Thymus (tissue), 14 donors: ENCODE measurements around the gene SLC9C2. TPM values are rescaled to one million over a fixed set of nuclear protein-coding genes. Genes with fewer than 3 reads are reported as not detected.
A peak's percentile ranks its signal among the peaks of the same experiment; 100 is the strongest.
"Not testable (repeated sequence)": the region's sequence is repeated elsewhere in the genome, so short reads cannot be mapped to it uniquely, and the experiment has no call there.

Experiments
- DNase-seq, 9 donors: peaks; one replicate each; pipeline ENCODE4 v3.0.0-alpha.2; 2013; ENCODE audit warnings: low spot score in 9 of 9, low read depth in 6 of 9, missing footprints in 1 of 9
- H3K27ac ChIP-seq, 2 donors: one replicate each; pipeline ENCODE4 v1.5.1; 2013; ENCODE audit warnings: control low read depth in 1 of 2, low read depth in 1 of 2, low read length in 1 of 2, mild to moderate bottlenecking in 1 of 2, moderate library complexity in 1 of 2
- H3K27me3 ChIP-seq, 2 donors: one replicate each; pipeline ENCODE4 v1.5.1; 2013; ENCODE audit warnings: low read length in 1 of 2; ENCODE audit not compliant: control insufficient read depth in 2 of 2, insufficient read depth in 1 of 2
- H3K36me3 ChIP-seq, 2 donors: one replicate each; pipeline ENCODE4 v1.5.1; 2013; ENCODE audit warnings: low read length in 1 of 2, mild to moderate bottlenecking in 1 of 2, moderate library complexity in 1 of 2; ENCODE audit not compliant: control insufficient read depth in 2 of 2, insufficient read depth in 2 of 2
- H3K4me1 ChIP-seq, 2 donors: one replicate each; pipeline ENCODE4 v1.5.1; 2013; ENCODE audit warnings: low read length in 2 of 2; ENCODE audit not compliant: control insufficient read depth in 2 of 2, insufficient read depth in 2 of 2
- H3K4me3 ChIP-seq, 2 donors: one replicate each; pipeline ENCODE4 v1.5.1; 2013; ENCODE audit warnings: low read length in 2 of 2, control low read depth in 1 of 2, mild to moderate bottlenecking in 1 of 2
- H3K9me3 ChIP-seq, 2 donors: one replicate each; pipeline ENCODE4 v1.5.1; 2013; ENCODE audit warnings: low read length in 1 of 2, mild to moderate bottlenecking in 1 of 2; ENCODE audit not compliant: control insufficient read depth in 2 of 2, insufficient read depth in 1 of 2
- WGBS: extraction: QIAGEN DNeasy Blood & Tissue Kit; methylation state at CpG from one replicate; pipeline ENCODE4 v1.1.7; 2013; 5-methylcytosine and 5-hydroxymethylcytosine counted together
- long read RNA-seq, 10 donors: transcript quantifications; one replicate each; lab custom pipeline, GENCODE V29; 2026
- polyA plus RNA-seq: library from polyadenylated mRNA; stranded (reverse); fragments of 200-250 nt; gene quantifications from one replicate; pipeline ENCODE4 v1.2.3, GENCODE V29; 2013
- total RNA-seq: library from RNA; stranded (reverse); fragments of 120-200 nt; gene quantifications from one replicate; pipeline ENCODE4 v1.2.4, GENCODE V29; 2013
- donor health status: healthy.

SLC9C2 gene
- total RNA-seq (0.09 TPM), polyA plus RNA-seq (0.14 TPM)
- long read RNA-seq, donor 1, result 0 reads
- long read RNA-seq, donor 2, result 0 reads
- long read RNA-seq, donor 3, result 0 reads
- long read RNA-seq, donor 4, result 0 reads
- long read RNA-seq, donor 5, result 0 reads
- long read RNA-seq, donor 6, result 0 reads
- long read RNA-seq, donor 7, result 0 reads
- long read RNA-seq, donor 8, result 0 reads
- long read RNA-seq, donor 9, result 0 reads
- long read RNA-seq, donor 10, result 0 reads

GRCh38 chr1:173603056-173603591, at the start of gene SLC9C2:
TSS of gene SLC9C2 (minus strand) at chr1:173603072. CDS start at chr1:173601776, 1,296 bp downstream.
- no peak within 1 kb of the TSS for H3K4me3 ChIP-seq

DNA sequence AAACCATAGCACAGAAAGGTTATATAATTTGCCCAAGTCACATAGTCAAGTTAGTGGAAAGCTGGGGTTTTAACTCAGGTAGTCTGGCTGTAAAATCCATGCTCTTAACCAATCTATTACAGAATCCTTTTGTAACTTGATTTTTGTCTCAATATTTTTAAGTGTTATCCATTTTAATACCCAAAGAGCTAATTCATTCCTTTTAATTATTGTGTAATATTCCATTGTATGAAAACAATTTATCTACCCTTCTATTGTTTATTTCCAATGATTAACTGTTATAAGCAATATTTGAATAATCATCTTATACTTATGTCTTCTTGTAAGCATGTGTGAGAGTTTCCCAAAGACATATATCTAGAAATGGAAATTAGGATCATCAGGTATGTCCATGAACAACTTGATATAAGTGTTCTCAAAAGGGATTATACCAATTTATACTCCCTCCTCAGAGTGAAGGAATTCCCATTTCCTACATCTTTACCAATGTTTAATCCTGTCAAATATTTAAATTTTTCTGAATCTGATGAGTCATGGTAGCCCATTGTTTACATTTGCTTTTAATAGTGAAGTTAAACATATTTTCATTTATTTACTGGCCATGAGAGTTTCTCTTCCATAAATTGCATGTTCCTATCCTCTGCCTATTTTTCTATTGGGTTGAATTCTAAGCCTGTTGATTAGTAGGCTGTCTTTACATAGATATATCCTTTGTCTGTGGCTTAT, 46.2 kb upstream of the SLC9C2 start:
- Histone ChIP-seq H3K9me3 (no peaks in the 10 kb centered on the region), H3K36me3 (no peaks in the 10 kb centered on the region), H3K27ac (no peak overlapping the region), H3K27me3 (no peaks in the 10 kb centered on the region), H3K4me1 (no peaks in the 10 kb centered on the region), H3K4me3 (no peak overlapping the region)
- no peak for DNase-seq

More at GRCh38 chr1:173603056-173603591, at the start of gene SLC9C2:
- WGBS, result 70% methylated on average over 5 of the region's 5 CpGs
- Histone ChIP-seq H3K27ac (no peak within 1 kb of the TSS), H3K9me3 (no peaks in the 10 kb centered on the region), H3K4me1 (no peaks in the 10 kb centered on the region), H3K36me3 (no peaks in the 10 kb centered on the region), H3K27me3 (no peaks in the 10 kb centered on the region)
- DNase-seq, result peak in 2 of 9 donors; percentile 3 to 8

GRCh38 chr1:173646656-173647055, 43.8 kb upstream of the SLC9C2 start:
- no peak for DNase-seq
- Histone ChIP-seq H3K27me3 (no peaks in the 10 kb centered on the region), H3K4me1 (no peaks in the 10 kb centered on the region), H3K9me3 (no peaks in the 10 kb centered on the region), H3K27ac (no peak overlapping the region), H3K4me3 (no peak overlapping the region), H3K36me3 (no peaks in the 10 kb centered on the region)
- 87% methylated on average over 3 of the region's 3 CpGs for WGBS

GRCh38 chr1:173642450-173643139, 39.7 kb upstream of the SLC9C2 start:
- not testable (repeated sequence) for DNase-seq, H3K27ac ChIP-seq, H3K27me3 ChIP-seq, H3K4me3 ChIP-seq, H3K4me1 ChIP-seq, H3K36me3 ChIP-seq, H3K9me3 ChIP-seq
- 96% methylated on average over 4 of the region's 4 CpGs for WGBS

- WGBS, result 53% methylated on average over 2 of the region's 2 CpGs
- Histone ChIP-seq H3K4me3 (no peak overlapping the region), H3K27ac (no peak overlapping the region), H3K4me1 (no peaks in the 10 kb centered on the region), H3K9me3 (peaks cover 0 to 6% of the 10 kb centered on the region in 2 donors), H3K27me3 (no peaks in the 10 kb centered on the region), H3K36me3 (no peaks in the 10 kb centered on the region)
- no peak for DNase-seq
These were observed 36.2 kb upstream of the SLC9C2 start for GRCh38 chr1:173639102-173639501.

GRCh38 chr1:173638043-173639021, 35.5 kb upstream of the SLC9C2 start:
- Histone ChIP-seq H3K9me3 (peaks cover 0 to 6% of the 10 kb centered on the region in 2 donors), H3K27me3 (no peaks in the 10 kb centered on the region), H3K27ac (peak overlapping the region in 1 of 2 donors; percentile 36), H3K36me3 (no peaks in the 10 kb centered on the region), H3K4me1 (no peaks in the 10 kb centered on the region), H3K4me3 (no peak overlapping the region)
- DNase-seq, result no peak
- WGBS, result 96% methylated on average over 12 of the region's 12 CpGs

GRCh38 chr1:173637236-173638042, 34.6 kb upstream of the SLC9C2 start:
- 97% methylated on average over 6 of the region's 6 CpGs for WGBS
- DNase-seq, result not testable (repeated sequence)

GRCh38 chr1:173635116-173635515, 32.2 kb upstream of the SLC9C2 start, which contains the start of gene TEX50:
TSS of gene TEX50 (plus strand) at chr1:173635338. CDS start at chr1:173635522, 184 bp downstream.
- no peaks in the 10 kb centered on the region for H3K27me3 ChIP-seq
- H3K9me3 ChIP-seq, result peaks cover 0 to 6% of the 10 kb centered on the region in 2 donors
- no peak within 1 kb of the TSS for H3K4me3 ChIP-seq
- no peak within 1 kb of the TSS for H3K27ac ChIP-seq
- DNase-seq, result no peak
- no peaks in the 10 kb centered on the region for H3K4me1 ChIP-seq
- H3K36me3 ChIP-seq, result no peaks in the 10 kb centered on the region
- WGBS, result 100% methylated on average over 1 of the region's 1 CpG

More at GRCh38 chr1:173637236-173638042, 34.6 kb upstream of the SLC9C2 start:
- not testable (repeated sequence) for H3K27me3 ChIP-seq, H3K9me3 ChIP-seq, H3K4me3 ChIP-seq, H3K4me1 ChIP-seq, H3K36me3 ChIP-seq
- H3K27ac ChIP-seq, result peak overlapping the region in 1 of 2 donors; percentile 36
